Fibroblast of villous mesenchyme (primary cell): Measurements from ENCODE around the gene BCKDHA. TPM values are rescaled to one million over a fixed set of nuclear protein-coding genes. Genes with fewer than 3 reads are reported as not detected.
A peak's percentile ranks its signal among the peaks of the same experiment; 100 is the strongest.

ENCODE experiments used
- DNase-seq: peaks from one replicate; pipeline ENCODE4 v3.0.0-alpha.2; 2010; ENCODE audit warnings: low read depth
- H3K4me3 ChIP-seq: 2 replicates; pipeline ENCODE4 v1.5.1; 2011; ENCODE audit warnings: low read depth, mild to moderate bottlenecking, low read length
- CTCF ChIP-seq: IDR thresholded peaks from 2 replicates; pipeline ENCODE4 v1.5.1; 2012; ENCODE audit warnings: low read depth, mild to moderate bottlenecking, low read length; ENCODE audit not compliant: insufficient read depth
- total RNA-seq: library from RNA; depleted of rRNA; stranded (reverse); fragments of >200 nt; gene quantifications from 2 replicates; pipeline ENCODE4 v1.2.3, GENCODE V29; 2012

BCKDHA gene
- total RNA-seq, 1 donor = 21.2 TPM

GRCh38 chr19:41395355-41395754 lies 2.3 kb upstream of the BCKDHA start:
- no peak for DNase-seq
- no peak for TF ChIP-seq CTCF
- no peak overlapping the region for H3K4me3 ChIP-seq

- no peak for TF ChIP-seq CTCF
- peak overlapping the region; percentile 97 for H3K4me3 ChIP-seq
- DNase-seq = no peak
These were observed 416 bp downstream of the BCKDHA start for GRCh38 chr19:41398050-41398418.

- no peak for DNase-seq
- TF ChIP-seq CTCF = no peak
These were observed 980 bp downstream of the BCKDHA start for GRCh38 chr19:41398598-41398997.

GRCh38 chr19:41399091-41399490 lies 1.5 kb downstream of the BCKDHA start:
- TF ChIP-seq CTCF = no peak
- H3K4me3 ChIP-seq = no peak overlapping the region
- DNase-seq = no peak

More at GRCh38 chr19:41398598-41398997, 980 bp downstream of the BCKDHA start:
- peak overlapping the region; percentile 97 for H3K4me3 ChIP-seq

GRCh38 chr19:41399525-41399924 lies 1.9 kb downstream of the BCKDHA start:
- TF ChIP-seq CTCF = no peak
- H3K4me3 ChIP-seq = no peak overlapping the region
- no peak for DNase-seq

- no peak for DNase-seq
- TF ChIP-seq CTCF = no peak
- H3K4me3 ChIP-seq = no peak overlapping the region
These were observed 3.9 kb downstream of the BCKDHA start for GRCh38 chr19:41401483-41401882.

- DNase-seq = no peak
- no peak for TF ChIP-seq CTCF
- H3K4me3 ChIP-seq = no peak overlapping the region
These were observed 4.4 kb downstream of the BCKDHA start for GRCh38 chr19:41402010-41402409.
